GM19452 (cell line): ENCODE data around the gene PROZ.

ENCODE experiments used
- ATAC-seq: cut with Tn5 transposase; IDR thresholded peaks from one replicate; pipeline ENCODE4 v1.9.1; 2021; ENCODE audit not compliant: unreplicated experiment

Gene PROZ

DNA sequence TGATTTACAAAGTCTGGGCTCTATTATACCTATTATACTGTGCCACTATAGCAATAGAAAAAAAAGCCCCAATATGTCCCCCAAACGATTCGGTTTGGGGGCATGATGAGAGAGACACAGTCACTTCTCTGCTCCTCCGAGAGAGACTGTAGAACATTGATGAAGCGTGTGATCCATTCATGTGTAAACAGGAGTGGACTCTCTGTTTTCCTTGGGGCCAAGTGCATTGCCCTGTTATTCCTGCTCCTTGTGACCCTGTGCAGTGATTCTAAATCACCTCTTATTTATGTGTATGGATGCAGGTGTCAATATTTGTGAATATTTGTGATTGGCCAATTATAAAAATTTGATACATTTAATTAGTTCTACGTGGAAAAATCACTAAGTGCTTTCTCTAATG, 18.9 kb upstream of the PROZ start:
- no peak for ATAC-seq

- ATAC-seq: no peak
Observed at GRCh38 chr13:113140677-113141600, 17.5 kb upstream of the PROZ start.

GRCh38 chr13:113141601-113141970, 16.9 kb upstream of the PROZ start:
- ATAC-seq: no peak

DNA sequence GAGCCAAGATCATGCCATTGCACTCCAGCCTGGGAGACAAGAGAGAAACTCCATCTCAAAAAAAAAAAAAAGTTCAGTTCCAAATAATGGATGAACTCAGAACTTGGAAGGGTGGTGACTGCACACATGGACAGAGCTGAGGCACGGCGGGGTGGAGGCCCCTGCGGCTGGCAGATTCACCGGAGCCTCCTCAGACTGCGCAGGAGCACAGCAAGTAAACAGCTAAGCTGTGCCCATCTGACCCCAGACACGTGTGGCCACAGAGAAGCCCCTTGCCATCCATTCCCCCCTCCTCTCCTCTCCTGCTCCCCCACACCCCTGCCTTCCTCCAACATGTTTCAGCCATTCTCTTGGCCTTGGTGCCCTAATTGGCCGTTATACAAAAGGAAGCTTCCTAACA, 15.6 kb upstream of the PROZ start:
- no peak for ATAC-seq

DNA sequence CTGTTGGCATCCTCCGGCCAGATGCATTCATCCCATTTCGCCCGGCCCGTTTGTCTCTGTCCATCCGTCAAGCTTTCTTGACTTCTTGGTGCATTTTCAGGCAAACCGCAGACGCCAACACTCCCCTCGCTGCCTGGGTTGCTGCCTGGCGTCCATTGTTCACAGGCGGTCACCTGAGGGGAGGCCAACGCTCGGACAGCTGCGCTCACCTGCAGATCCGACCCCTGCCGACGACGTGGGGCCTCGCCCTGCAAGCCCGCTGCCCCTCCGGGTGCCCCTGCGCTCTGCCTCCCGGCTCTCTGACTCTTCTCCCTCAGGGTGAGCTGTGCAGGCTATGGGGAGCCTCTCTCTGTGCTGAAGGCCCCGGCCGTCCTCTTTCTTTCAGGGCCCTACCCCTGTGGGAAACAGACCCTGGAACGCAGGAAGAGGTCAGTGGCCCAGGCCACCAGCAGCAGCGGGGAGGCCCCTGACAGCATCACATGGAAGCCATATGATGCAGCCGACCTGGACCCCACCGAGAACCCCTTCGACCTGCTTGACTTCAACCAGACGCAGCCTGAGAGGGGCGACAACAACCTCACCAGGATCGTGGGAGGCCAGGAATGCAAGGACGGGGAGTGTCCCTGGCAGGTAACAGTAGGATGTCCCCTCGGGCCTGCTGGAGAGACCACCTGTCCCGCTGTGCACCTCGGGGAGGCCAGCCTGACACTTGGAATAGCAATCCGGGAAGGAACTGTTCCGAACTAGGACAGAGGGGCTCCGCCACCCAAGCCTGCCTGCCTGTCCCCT, 14.8 kb upstream of the PROZ start:
- ATAC-seq: no peak

DNA sequence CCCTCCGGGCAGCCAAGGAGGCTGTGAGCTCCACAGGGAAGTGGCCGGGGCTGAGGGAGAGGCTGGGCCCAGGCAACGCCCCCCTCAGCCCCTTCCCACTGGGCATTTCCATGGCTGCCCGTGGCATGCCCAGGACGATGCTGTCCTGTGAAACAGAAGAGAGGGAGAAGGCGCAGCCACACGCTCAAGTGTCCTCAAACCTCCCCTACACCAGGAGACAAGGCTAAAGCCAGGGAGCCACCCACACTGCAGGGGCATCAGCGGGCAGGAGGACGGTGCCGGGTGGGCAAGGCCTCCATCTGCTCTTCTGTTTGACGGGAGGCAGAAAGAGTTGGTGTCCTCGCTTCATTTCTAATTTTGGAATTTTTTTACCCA, 14.2 kb upstream of the PROZ start:
- no peak for ATAC-seq

DNA sequence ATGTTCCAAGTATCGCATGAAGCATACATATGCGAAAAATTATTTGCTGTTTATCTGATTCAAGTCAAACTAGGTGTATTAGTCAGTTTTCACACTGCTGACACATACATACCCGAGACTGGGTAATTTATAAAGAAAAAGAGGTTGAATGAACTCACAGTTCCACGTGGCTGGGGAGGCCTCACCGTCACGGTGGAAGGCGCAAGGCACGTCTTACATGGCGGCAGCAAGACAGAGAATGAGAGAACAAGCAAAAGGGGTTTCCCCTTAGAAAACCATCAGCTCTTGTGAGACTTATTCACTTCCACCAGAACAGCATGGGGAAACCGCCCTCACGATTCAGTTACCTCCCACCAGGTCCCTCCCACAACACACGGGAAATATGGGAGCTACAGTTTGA, 13.0 kb upstream of the PROZ start:
- no peak for ATAC-seq

DNA sequence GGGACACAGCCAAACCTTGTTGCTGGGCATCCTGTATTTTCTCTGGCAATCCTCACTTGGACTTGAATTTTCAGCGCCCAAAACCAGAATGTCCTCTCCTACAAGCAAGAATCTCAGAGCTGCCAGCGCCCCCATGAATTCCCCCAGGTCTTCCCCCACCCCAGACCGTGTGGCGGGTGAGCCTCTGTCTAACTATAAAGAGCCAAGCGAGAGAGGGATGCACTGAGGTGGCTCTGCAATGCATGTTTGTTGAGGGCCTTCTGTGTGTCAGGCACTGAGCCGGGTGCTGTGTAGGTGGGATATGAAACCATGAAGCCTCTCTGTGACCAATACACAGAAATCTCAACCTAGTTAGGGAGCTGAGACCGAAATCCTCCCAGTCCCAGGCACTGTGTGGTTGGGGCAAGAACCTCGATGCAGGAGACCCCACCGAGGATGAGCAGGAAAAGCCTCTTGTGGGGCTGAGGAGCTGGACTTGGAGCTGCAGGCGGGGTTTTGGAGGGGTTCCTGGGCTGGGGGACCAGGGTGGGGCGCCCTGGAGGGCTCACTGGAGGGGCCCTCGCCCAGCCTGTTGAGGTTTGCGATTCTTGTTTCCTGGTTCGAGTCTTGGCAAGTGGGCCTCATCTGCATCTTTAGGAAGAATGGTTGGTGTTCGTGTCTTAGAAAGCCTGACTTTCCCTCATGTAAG, 12.4 kb upstream of the PROZ start:
- ATAC-seq: no peak

DNA sequence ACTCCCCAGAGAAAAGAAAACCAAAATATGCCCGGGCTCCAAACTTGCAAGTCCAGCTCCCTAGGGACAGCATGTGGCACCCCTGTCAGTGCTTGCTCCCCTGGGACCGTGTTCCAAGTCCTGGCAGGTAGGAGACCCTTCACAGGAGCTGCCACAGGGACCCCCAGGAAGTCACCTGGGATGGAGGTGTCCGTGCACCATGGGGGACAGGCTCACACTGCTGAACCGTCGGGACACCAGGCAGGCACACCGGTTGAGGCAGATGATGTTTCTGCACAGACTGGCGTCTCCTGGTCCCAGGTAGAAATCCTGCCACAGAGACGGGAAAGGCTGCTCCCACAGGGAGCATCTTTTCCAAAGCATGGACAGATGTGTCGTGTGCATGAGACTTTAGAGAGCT, 11.7 kb upstream of the PROZ start:
- ATAC-seq: no peak

- no peak for ATAC-seq
Observed at GRCh38 chr13:113147206-113147605, 11.2 kb upstream of the PROZ start.

GRCh38 chr13:113148407-113148806, 10.0 kb upstream of the PROZ start:
- ATAC-seq: no peak

- no peak for ATAC-seq
Observed at GRCh38 chr13:113148940-113149503, 9.4 kb upstream of the PROZ start.

DNA sequence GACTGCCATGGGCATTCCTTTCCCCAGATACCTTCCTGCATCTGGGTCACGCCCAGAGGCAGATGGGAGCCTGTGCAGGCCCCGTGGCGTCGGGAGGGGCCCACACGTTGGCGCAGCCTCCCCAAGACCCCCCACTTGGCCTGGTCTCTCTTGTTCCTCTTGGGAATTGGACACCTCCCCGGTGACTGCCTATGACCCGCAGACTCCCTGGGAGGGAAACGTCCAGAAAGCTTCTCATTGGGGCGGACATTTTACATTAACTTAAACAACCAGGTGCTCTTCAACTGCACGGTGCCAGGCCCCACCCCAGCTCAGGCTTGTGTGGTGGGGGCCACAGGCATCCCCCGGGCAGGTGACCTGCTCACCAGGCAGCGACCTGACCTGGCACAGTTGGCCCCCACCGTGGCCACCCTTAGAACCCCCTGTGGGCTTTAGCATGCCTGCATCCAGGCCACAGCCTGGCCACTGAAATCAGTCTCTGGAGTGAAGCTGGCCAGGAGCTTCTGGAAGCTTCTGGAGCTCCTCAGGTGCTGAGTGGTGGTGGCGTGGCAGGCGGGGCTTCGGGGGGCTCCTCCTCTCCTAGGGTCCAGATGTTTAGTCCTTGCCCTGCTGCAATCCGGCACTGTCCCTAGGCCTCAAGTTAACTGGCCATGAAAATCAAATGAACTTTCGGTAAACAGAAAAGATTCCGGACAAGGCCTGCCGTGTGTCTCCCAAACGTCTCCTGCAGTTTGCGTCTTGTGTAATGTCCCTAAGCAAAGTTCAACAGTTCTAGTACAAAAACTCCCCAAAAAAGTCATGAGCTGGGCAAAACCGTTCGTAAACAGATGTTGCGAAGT, 8.5 kb upstream of the PROZ start:
- ATAC-seq: no peak

GRCh38 chr13:113150550-113151365, 7.7 kb upstream of the PROZ start:
- ATAC-seq: no peak

DNA sequence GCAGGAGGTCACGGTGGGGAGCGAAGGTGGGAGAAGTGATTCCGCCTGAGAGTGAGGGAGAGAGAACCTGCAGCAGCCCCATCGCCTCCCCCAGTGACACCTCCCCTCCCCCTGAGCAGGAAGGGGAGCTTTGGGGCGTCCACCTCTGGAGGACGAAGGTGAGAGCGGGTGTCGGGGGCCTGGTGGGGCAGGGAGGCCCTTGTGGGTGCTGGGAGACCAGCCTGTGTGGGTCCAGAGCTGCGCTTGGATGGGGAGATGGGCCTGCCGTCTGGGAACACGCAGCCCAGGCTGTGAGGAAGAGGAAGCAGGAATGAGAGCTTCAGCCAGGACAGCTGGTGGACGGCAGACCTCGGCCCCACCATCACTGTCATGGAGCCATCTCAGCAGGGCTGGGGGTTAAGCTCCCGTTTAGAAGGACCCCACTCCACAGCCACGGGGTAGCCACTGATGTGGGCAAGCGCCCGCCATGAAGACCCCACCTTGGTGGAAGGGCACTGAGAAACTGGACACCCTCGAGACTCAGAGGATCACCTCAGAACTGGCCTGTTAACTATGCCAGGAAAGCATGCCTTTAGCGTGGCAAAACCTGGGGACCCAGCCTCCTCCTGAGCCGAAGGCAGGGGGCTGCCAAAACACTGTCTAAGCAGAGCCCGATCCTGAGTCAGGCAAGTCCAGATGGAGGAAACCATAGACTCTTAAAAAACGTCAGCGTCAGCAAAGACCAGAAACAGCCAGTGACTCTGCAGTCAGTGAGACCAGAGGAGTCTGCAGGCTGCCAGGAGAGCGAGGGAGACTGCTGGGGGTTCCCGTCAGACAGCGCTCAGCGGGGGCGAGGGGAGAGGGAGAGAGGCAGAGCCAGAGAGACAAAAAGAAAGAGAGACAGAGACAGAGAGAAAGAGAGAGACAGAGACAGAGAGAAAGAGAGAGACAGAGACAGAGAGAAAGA, 6.4 kb upstream of the PROZ start:
- ATAC-seq: no peak

DNA sequence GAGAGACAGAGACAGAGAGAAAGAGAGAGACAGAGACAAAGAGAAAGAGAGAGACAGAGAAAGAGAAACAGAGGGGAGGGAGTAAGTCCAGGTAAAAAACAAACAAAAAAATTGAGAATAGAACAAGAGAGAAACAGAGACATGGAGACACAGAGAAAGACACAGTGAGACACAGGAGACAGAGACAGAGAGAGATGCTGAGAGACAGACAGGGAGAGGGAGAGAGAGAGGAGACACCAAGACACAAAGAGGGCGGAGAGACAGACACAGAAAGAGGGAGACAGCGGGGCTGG, 5.8 kb upstream of the PROZ start:
- ATAC-seq: no peak

- no peak for ATAC-seq
Observed at GRCh38 chr13:113152984-113153809, 5.3 kb upstream of the PROZ start.
